HG03439 (cell line): ENCODE measurements around the gene CCT6A.
"Not testable (repeated sequence)": the region's sequence is repeated elsewhere in the genome, so short reads cannot be mapped to it uniquely, and the experiment has no call there.

Experiments used
- ATAC-seq: cut with Tn5 transposase; IDR thresholded peaks from one replicate; pipeline ENCODE4 v1.9.1; 2021; ENCODE audit warnings: mild to moderate bottlenecking, moderate library complexity; ENCODE audit not compliant: unreplicated experiment

The CCT6A gene

GRCh38 chr7:56051053-56051338 is 569 bp upstream of the CCT6A start:
- no peak for ATAC-seq

GRCh38 chr7:56053379-56053778 is 1.8 kb downstream of the CCT6A start:
- ATAC-seq: no peak

GRCh38 chr7:56053993-56054392 is 2.4 kb downstream of the CCT6A start:
- no peak for ATAC-seq

DNA sequence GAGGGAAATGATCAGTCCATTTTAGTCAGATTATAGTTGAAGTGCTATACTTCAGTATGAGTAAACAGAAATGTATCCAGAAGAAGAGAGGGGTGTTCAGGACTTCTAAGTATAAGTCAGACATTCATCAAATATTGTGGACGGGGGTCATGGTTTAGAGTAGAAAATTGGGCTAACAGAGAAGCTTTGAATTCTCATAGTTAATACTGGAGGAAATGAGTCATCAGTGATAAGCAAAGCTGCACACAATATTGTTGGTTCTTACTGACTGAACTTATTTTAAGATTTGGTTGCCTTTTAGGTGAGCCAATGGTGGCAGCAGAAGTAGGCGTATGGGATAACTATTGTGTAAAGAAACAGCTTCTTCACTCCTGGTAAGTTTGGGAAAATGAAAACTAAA is 10.8 kb downstream of the CCT6A start:
- ATAC-seq: no peak

- ATAC-seq: no peak
Observed at GRCh38 chr7:56063500-56063881, 11.9 kb downstream of the CCT6A start.

- ATAC-seq: peak; percentile 91
Observed at GRCh38 chr7:56063882-56064625, 12.5 kb downstream of the CCT6A start, which contains the start of gene SUMF2. SUMF2 (plus strand) TSS chr7:56064286; CDS start chr7:56064312, 26 bp downstream.

DNA sequence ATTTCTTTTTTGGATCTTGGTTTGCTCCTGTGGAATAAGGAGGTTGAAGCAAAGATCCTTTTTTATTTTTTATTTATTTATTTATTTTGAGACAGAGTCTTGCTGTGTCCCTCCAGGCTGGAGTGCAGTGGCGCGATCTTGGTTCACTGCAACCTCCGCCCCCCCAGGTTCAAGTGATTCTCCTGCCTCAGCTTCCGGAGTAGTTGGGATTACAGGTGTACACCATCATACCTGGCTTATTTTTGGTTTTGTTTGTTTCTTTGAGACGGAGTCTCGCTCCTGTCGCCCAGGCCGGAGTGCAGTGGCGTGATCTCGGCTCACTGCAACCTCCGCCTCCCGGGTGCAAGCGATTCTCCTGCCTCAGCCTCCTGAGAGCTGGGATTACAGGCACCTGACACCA is 14.8 kb downstream of the CCT6A start:
- ATAC-seq: not testable (repeated sequence)

GRCh38 chr7:56074371-56074791 is 22.8 kb downstream of the CCT6A start:
- ATAC-seq: peak; percentile 87

- no peak for ATAC-seq
Observed at GRCh38 chr7:56077681-56078080, 26.1 kb downstream of the CCT6A start.

- ATAC-seq: no peak
Observed at GRCh38 chr7:56078196-56078595, 26.6 kb downstream of the CCT6A start.

DNA sequence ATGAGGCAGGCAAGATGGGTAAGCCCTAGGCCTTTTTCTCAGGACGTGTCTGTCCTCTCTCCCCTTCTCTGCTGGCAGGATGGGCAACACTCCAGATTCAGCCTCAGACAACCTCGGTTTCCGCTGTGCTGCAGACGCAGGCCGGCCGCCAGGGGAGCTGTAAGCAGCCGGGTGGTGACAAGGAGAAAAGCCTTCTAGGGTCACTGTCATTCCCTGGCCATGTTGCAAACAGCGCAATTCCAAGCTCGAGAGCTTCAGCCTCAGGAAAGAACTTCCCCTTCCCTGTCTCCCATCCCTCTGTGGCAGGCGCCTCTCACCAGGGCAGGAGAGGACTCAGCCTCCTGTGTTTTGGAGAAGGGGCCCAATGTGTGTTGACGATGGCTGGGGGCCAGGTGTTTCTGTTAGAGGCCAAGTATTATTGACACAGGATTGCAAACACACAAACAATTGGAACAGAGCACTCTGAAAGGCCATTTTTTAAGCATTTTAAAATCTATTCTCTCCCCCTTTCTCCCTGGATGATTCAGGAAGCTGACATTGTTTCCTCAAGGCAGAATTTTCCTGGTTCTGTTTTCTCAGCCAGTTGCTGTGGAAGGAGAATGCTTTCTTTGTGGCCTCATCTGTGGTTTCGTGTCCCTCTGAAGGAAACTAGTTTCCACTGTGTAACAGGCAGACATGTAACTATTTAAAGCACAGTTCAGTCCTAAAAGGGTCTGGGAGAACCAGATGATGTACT is 28.1 kb downstream of the CCT6A start:
- no peak for ATAC-seq

GRCh38 chr7:56080726-56081435 is 29.3 kb downstream of the CCT6A start:
- ATAC-seq: not testable (repeated sequence)

GRCh38 chr7:56081626-56082340 is 30.2 kb downstream of the CCT6A start:
- no peak for ATAC-seq

DNA sequence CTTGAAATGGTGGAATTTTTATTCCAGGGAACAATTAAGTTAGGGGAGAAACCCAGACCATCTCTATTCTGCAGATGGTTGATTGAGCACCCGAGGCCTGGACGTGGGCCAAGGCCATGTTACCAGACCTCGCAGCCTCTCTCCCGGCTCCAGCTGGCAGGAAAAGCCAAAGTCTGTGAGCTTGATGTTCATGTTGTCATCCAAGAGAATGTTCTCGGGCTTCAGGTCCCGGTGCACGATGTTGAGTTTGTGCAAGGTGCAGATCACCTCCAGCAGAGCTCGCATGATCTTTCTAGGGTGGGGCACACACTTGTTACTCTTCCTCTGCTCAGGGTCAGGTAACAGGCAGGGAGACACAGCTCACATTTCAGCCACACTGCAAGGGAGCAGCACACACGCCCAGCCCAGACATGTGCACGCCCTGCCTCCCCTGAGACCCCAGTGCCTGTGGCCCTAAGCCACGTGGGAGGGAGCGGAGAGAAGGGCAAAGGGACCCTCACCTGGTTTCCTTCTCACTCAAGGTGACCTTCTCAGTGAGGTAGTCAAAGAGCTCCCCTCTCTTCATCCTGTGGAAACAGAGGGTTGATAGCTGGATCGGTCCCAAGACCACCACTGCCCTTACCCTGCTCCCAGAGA is 31.7 kb downstream of the CCT6A start:
- ATAC-seq: no peak

GRCh38 chr7:56086761-56087160 is 35.2 kb downstream of the CCT6A start:
- no peak for ATAC-seq

DNA sequence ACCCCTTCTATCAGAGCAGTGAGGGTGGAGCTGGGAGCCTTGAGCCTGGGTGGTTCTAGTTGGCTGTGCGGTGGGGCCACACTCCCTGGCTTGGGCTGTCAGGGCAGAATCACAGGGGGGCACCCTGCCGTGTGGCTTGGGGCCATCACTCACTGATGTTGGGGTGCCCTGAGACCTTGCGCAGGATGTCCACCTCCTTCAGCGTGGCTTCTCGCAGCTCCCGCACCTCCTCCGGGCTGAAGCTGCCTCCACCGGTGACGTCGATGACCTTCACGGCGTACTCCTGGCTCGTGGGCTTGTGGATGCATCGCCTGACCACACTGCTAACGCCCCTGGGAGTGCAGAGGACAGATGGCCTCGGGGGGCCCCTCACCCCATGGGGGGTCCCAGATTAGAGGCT is 35.9 kb downstream of the CCT6A start:
- no peak for ATAC-seq

- no peak for ATAC-seq
Observed at GRCh38 chr7:56091591-56091990, 40.0 kb downstream of the CCT6A start.

- not testable (repeated sequence) for ATAC-seq
Observed at GRCh38 chr7:56092388-56092787, 40.8 kb downstream of the CCT6A start.

- no peak for ATAC-seq
Observed at GRCh38 chr7:56092789-56093531, 41.4 kb downstream of the CCT6A start, which contains the start of gene PHKG1. PHKG1 (minus strand) TSS chr7:56092952; CDS start chr7:56088941, 4,011 bp downstream.

DNA sequence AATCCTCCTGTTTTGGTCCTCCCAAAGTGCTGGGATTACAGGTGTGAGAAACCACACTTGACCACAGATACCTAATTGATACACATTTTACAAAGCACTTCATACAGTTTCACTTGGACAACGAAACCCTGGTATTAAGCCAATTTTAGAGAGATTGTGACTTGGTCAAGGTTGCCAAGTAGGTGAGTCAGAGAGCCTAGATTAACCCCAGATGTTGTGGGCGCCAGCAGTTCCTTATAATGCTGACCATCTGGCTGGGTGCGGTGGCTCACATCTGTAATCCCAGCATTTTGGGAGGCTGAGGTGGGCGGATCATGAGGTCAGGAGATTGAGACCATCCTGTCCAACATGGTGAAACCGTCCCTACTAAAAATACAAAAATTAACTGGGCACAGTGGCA is 46.1 kb downstream of the CCT6A start:
- no peak for ATAC-seq
